HG02884 (cell line): Measurements from ENCODE around the gene STARD7.
"Not testable (repeated sequence)": the region's sequence is repeated elsewhere in the genome, so short reads cannot be mapped to it uniquely, and the experiment has no call there.

Source experiments
- ATAC-seq: cut with Tn5 transposase; IDR thresholded peaks from one replicate; pipeline ENCODE4 v1.9.1; 2021; ENCODE audit warnings: mild to moderate bottlenecking, moderate library complexity; ENCODE audit not compliant: unreplicated experiment

Gene STARD7

GRCh38 chr2:96150791-96151594 lies 57.6 kb downstream of the STARD7 start:
- no peak for ATAC-seq

GRCh38 chr2:96150007-96150640 lies 58.5 kb downstream of the STARD7 start:
- no peak for ATAC-seq

- no peak for ATAC-seq
Measured at GRCh38 chr2:96148410-96149217, 60.0 kb downstream of the STARD7 start.

GRCh38 chr2:96147593-96148201 lies 60.9 kb downstream of the STARD7 start:
- no peak for ATAC-seq

- no peak for ATAC-seq
Measured at GRCh38 chr2:96146881-96147592, 61.6 kb downstream of the STARD7 start.

DNA sequence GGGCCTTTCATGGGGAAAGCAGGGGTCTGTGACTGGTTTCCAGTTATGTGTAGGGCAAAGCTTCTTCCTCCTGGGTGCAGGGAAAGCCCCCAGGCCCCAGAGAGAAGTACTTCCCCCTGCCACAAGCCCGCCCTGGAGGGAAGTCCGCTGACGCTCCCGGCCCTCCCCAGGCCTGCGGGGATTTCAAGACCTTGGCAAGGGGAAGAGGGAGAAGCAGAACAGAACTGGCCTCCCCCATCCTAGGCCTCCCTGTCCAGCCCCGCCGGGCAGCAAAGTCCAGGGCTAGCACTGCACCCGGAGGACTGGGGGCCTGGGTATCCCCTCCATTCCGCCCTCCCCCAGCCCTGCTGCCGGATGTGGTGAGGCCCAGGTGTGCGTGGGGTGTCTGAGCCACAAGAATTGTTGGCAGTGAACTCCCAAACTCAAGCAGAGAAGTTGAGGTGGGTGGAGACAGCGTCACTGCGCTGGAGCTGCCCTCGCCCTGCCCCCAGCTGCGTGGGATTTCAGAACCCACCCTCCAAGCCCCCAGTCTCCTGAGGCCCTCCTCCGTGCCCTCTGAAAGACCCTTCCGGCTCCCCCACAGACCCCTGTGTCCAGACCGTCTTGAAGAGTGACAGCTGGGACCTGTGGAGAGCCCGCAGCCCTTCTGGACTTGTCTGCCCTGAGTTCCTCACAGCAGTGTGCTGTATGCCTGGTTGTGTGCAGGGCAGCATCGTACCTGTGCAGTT lies 62.3 kb downstream of the STARD7 start:
- ATAC-seq: peak; percentile 28

DNA sequence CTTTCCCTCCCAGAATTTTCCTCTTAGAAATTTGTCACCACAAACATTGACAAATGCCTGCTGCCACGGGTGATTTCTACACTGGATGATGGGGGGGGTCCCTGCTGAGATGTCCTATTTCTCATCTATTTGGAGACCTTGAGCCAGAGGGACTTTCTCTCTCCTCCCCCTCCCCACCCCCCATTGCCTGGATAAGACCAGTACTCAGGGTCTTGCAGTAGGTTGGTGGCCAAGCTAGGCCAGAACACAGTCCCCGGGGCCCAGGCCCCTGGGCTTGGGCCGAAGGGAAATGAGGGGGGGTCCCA lies 62.8 kb downstream of the STARD7 start:
- no peak for ATAC-seq

DNA sequence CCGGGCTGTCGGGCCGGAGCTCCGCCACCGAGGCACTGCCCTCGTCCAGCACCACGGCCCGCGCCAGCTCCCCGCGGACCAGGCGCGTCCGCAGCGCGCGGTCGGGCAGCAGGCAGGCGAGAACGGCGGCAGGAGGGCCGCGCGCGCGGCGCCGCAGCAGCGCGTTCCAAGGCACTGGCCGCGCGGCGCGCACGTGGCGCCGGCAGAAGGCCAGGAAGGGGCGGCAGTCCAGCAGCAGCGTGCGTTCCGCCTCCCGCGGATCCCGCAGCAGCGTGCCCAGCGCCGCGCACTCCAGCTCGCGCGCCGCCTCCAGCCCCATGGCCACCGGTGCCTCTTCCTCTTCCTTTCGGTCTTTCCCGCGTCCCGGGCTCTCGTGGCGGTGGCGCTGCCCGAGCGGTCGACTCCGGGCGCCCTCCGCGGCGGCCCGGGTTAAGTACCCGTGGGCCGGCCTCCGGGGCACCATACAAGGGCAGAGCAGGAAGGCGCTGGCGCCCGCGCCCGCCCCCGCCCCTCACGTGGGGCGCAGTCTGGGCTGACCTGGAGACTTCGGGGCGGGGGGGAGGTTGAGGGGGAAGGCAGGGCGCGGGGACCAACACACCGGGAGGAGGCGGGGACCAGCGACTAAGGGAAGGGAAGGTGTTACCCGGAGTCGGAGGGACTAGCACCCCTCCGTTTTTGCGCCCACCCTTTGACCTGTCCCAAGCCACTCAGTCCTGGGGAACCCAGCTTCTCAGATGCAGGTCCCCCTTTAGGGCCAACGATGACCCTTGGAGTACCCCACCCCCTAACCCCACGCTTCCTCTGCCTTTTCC lies 63.4 kb downstream of the STARD7 start, which contains the start of gene DUSP2:
DUSP2 (minus strand) TSS at position 405 of the 812 bp plus-strand sequence; CDS start at position 319, 86 bp downstream.
- peak; percentile 45 for ATAC-seq

- ATAC-seq: no peak
Measured at GRCh38 chr2:96144481-96145035, 64.1 kb downstream of the STARD7 start.

GRCh38 chr2:96143848-96144480 lies 64.7 kb downstream of the STARD7 start:
- no peak for ATAC-seq

DNA sequence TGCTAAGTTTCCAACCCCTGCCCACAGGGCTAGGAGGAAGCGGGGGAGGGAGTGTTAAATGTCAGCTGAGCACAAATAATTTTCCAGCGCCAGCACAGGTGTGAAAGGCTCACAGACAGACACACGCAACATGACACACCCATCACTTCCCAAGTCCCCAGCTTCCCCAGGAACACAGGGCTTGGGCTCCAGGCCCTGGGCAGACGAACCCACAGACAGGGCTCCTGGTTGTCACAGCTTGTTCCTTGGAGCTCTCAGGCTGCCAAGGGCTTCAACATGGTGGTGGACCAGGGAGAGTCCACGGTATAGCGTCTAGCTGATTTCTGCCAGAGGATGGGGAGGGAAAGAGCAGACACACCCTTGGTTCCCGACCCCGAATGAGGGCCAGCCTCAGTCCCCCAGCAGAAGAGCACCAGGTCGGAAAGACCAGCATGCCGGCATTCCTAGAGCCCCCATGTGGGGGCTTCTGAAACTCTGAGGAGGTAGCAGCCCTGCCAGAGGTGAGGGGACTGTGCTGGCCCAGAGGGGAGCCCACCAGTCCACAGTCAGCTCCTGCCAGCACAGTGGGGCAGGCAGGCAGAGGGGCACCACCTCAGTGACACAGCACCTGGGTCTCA lies 65.3 kb downstream of the STARD7 start:
- no peak for ATAC-seq

GRCh38 chr2:96142217-96143113 lies 66.2 kb downstream of the STARD7 start:
- no peak for ATAC-seq

DNA sequence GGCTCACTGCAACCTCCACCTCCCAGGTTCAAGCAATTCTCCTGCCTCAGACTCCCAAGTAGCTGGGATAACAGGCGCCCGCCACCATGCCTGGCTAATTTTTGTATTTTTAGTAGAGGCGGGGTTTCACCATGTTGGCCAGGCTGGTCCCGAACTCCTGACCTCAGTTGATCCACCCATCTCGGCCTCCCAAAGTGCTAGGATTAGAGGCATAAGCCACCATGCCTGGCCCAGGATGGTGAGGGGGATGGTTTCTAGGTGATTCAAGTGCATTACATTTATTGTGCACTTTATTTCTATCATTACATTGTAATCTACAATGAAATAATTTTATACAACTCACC lies 67.0 kb downstream of the STARD7 start:
- ATAC-seq: not testable (repeated sequence)

DNA sequence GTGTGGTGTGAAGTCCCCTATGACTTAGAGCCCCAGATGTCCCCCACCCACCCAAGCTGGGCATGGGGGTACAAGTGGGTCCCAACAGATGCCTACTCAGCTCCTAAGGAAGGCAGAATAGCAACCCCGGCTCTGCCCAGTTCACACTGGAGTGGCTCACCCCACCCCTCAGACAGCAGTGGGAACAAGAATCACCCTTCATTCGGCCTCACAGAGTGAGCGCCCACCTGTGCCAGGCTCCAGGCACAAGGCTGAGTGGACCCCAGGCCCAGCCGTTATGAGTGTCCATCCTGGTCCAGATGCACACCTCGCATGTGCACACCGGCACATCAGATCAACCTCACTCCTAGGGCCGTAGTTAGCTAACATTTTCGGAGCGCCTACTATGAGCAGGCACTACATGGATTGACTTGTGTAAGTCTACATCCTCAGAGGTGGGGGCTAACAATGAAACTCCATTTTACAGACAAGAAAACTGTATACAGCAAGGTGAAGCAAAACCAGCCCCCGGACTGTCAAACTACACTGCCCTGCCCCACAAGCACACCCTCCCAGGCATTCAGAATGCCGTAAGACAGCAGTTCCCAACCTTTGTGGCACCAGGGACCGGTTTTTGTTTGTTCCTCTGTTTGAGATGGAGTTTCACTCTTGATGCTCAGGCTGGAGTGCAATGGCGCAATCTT lies 67.5 kb downstream of the STARD7 start:
- no peak for ATAC-seq

GRCh38 chr2:96139181-96139758 lies 69.4 kb downstream of the STARD7 start:
- no peak for ATAC-seq
